Mucosa of descending colon (tissue), 3 donors: ENCODE measurements around the gene CALU. TPM values are rescaled to one million over a fixed set of nuclear protein-coding genes. Genes with fewer than 3 reads are reported as not detected.

ENCODE experiments used
- ATAC-seq: fragments of 200-7000 bp; cut with Tn5 transposase; one replicate; pipeline ENCODE4 v1.9.1; 2020; ENCODE audit warnings: mild to moderate bottlenecking, moderate library complexity
- DNase-seq, 3 donors: peaks; one replicate each; pipeline ENCODE4 v3.0.0-alpha.2; 2020
- H3K36me3 ChIP-seq: fragments of 200-600 bp; one replicate; pipeline ENCODE4 v1.8.0; 2021; ENCODE audit warnings: low read depth, mild to moderate bottlenecking
- H3K4me1 ChIP-seq: fragments of 200-600 bp; one replicate; pipeline ENCODE4 v1.8.0; 2021; ENCODE audit warnings: low read depth, mild to moderate bottlenecking
- H3K4me3 ChIP-seq: fragments of 200-600 bp; one replicate; pipeline ENCODE4 v1.8.0; 2021; ENCODE audit warnings: mild to moderate bottlenecking
- H3K9me3 ChIP-seq: fragments of 200-600 bp; one replicate; pipeline ENCODE4 v1.8.0; 2021; ENCODE audit warnings: mild to moderate bottlenecking
- intact Hi-C, 2 donors: fragments of 100-400 bp; cut with DNase I in 1 of 2; cut with micrococcal nuclease in 1 of 2; formaldehyde crosslinking; loops; one replicate each; pipeline versions ENCODE4 v1.11.0 to v1.11.1; 2022; cut with DNase I, micrococcal nuclease
- total RNA-seq, 3 donors: library from RNA; stranded (reverse); fragmentation: NEBNext Ultra II Directional in 2 of 3; extraction: Animal tissue kit (Norgen Biotek cat#: 25700) in 2 of 3; gene quantifications; one replicate each; pipeline versions ENCODE4 v1.2.1 to v1.2.4, GENCODE V29; 2021 to 2023
- TF ChIP-seq, protein P1 (sequence below): fragments of 200-600 bp; IDR thresholded peaks from one replicate; pipeline ENCODE4 v1.8.0; 2022; ENCODE audit warnings: antibody characterized with exemption, mild to moderate bottlenecking
- donor health status: DM: no; HTN: no; CAD: no; lungs with moderate emphysema.
- donor health status: DM: no; HTN: no; CAD: no.
- donor health status: DM: no; HTN: yes; CAD: no.

CALU gene
- total RNA-seq, 3 donors from 2014 or later, result 20.6 to 133 (median 54.4) TPM

DNA sequence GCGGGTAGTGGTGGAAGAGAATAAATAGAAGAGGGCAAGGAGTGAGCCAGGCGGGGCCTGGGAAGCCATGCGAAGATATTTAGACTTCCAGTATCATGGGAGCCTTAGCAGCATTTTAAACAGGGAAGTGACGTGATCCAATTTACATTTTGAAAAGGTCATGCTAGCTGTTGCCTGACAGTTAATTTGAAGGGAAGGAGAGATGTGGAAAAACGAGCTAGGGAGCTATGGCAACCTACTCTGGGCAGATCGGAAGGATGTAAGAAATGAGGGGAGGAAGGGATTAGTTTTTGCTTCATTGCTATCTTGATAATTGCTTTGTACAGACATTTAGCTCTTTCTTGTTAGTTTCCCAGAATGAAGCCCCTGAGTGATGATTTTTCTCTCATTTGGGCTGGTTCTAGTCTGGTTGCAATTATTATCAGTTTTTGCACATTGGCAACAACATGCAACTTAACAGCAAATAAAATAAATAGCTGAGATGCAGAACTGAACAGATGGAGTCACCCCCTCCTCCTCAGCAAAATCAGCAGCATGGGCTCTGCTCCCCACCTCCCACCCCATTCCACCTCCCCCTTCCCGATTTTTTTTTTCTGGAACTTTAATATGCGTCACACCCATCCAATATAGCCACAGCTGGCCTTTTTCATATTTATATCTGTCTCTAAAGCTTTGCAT lies 13.0 kb upstream of the CALU start:
- no peaks in the 10 kb centered on the region for H3K9me3 ChIP-seq

DNA sequence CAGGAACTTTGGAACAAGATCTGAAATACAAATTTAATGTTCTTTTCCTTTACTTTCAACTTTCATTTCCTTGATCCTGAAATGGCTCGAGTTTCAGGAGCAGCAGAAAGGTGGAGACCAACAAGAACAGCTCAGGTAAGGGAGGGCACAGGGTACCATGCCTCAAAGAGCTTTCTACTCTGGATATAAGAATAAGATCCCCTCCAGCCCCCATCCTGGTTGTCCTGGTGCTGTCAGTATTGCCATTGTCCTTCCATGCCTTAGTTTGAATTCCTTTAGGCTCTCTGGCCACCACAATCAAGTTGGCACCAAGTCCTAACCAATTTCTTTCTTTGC lies 12.5 kb upstream of the CALU start:
- ATAC-seq (no peak), DNase-seq (no peak)
- TF ChIP-seq, protein P1, sequence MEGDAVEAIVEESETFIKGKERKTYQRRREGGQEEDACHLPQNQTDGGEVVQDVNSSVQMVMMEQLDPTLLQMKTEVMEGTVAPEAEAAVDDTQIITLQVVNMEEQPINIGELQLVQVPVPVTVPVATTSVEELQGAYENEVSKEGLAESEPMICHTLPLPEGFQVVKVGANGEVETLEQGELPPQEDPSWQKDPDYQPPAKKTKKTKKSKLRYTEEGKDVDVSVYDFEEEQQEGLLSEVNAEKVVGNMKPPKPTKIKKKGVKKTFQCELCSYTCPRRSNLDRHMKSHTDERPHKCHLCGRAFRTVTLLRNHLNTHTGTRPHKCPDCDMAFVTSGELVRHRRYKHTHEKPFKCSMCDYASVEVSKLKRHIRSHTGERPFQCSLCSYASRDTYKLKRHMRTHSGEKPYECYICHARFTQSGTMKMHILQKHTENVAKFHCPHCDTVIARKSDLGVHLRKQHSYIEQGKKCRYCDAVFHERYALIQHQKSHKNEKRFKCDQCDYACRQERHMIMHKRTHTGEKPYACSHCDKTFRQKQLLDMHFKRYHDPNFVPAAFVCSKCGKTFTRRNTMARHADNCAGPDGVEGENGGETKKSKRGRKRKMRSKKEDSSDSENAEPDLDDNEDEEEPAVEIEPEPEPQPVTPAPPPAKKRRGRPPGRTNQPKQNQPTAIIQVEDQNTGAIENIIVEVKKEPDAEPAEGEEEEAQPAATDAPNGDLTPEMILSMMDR, result no peak
- H3K9me3 ChIP-seq, result no peaks in the 10 kb centered on the region
- intact Hi-C loops, result no loop called here
- H3K4me3 ChIP-seq, result no peak overlapping the region
- no peaks in the 10 kb centered on the region for H3K4me1 ChIP-seq
- H3K36me3 ChIP-seq, result no peaks in the 10 kb centered on the region

More for the DNA sequence above, 13.0 kb upstream of the CALU start:
- H3K36me3 ChIP-seq, result no peaks in the 10 kb centered on the region
- TF ChIP-seq, protein P1, result no peak
- H3K4me1 ChIP-seq, result no peaks in the 10 kb centered on the region
- ATAC-seq (no peak), DNase-seq (no peak)
- H3K4me3 ChIP-seq, result no peak overlapping the region
- intact Hi-C loops, result no loop called here

DNA sequence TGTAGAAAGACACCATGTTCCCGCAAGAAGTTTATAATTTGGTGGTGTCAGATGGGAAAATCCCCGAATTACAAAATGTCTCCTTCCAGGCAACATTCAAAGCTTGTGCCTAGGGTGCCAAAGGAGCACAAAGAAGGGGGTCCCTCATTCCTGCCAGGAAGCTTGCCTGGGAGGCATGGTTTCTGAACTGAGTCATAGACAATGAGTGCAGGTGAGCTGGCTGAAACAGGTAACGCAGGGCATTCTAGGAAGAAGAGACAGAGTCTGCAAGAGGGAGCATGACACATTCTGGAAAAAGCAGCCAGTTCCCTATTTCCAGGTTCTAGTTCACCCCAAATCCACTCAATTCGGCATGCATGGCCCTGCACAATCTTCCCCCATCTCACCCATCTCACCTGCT lies 11.9 kb upstream of the CALU start:
- Histone ChIP-seq H3K9me3 (no peaks in the 10 kb centered on the region), H3K4me1 (no peaks in the 10 kb centered on the region), H3K4me3 (no peak overlapping the region), H3K36me3 (no peaks in the 10 kb centered on the region)
- ATAC-seq, result no peak
- DNase-seq, result no peak
- TF ChIP-seq, protein P1, result no peak
- intact Hi-C loops, result no loop called here

DNA sequence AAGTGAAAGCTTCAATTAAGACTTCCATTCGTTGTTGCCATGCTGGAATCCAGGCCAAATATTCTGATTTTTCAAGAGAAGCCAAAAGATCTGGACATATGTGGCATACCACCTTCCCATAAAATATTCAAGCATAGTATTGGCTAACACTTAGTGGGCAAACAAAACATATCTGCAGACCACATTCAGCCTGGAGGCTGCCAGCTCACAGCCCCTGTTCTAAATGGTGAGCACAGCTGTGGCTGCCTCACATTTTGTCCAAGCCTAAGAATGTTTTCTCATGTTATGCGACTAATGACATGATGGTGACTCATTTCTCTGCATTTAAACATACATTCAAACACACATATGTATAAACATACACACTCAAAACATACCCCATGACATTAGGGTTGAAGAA lies 10.6 kb upstream of the CALU start:
- no peak overlapping the region for H3K4me3 ChIP-seq
- DNase-seq, result no peak
- TF ChIP-seq, protein P1, result no peak
- no peaks in the 10 kb centered on the region for H3K9me3 ChIP-seq
- ATAC-seq, result no peak
- intact Hi-C loops, result no loop called here
- H3K4me1 ChIP-seq, result no peaks in the 10 kb centered on the region
- no peaks in the 10 kb centered on the region for H3K36me3 ChIP-seq

DNA sequence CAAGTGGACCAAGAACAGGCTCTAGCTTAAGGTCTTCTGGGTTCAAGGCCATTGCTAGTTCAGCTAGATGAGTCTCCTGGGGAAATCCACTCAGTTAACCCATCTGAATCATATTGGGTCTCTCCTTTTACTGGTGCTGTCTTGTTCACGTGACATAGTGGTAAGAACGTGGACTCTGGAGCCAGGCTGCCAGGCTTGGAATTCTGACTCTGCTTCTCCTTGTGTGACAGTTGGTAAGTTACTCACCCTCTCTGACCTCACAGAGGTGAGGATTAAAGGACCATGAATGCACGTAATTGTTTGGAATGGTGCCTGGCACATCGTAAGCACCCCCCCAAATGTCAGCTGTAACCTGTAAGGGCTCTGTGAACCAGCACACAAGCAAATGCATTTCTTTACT lies 9.7 kb upstream of the CALU start:
- H3K4me3 ChIP-seq, result no peak overlapping the region
- TF ChIP-seq, protein P1, result no peak
- DNase-seq (no peak), ATAC-seq (no peak)
- H3K4me1 ChIP-seq, result no peaks in the 10 kb centered on the region
- no peaks in the 10 kb centered on the region for H3K9me3 ChIP-seq
- H3K36me3 ChIP-seq, result no peaks in the 10 kb centered on the region
- intact Hi-C loops, result no loop called here

DNA sequence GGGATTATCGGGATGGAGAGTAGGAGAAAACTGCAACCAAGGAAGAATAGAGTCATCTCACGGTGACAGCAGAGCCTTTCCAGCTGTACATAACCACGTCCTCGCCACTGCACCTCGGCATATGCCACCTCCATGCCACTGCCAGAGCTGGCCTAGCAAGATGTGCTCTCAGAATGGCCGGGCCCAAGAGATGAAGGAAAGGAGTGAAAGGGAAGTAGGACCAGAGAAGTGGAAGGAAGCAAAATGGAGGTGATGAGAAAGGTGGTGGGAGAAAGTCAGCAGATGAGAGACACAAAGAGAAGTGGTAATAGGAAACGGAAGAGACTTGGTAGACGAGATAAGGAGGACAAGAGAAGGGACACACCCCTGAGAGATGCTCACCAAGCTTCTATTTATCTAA lies 8.0 kb upstream of the CALU start:
- H3K4me1 ChIP-seq, result no peaks in the 10 kb centered on the region
- TF ChIP-seq, protein P1, result no peak
- no peaks in the 10 kb centered on the region for H3K36me3 ChIP-seq
- ATAC-seq (no peak), DNase-seq (no peak)
- intact Hi-C loops, result no loop called here
- no peaks in the 10 kb centered on the region for H3K9me3 ChIP-seq
- no peak overlapping the region for H3K4me3 ChIP-seq
